Glutamatergic neuron (in vitro differentiated cells): ENCODE results near the gene GPR31. TPM values are rescaled to one million over a fixed set of nuclear protein-coding genes. Genes with fewer than 3 reads are reported as not detected.

Source experiments
- DNase-seq: peaks from one replicate; pipeline ENCODE4 v3.0.0; 2022
- H3K27ac Mint-ChIP-seq: one replicate; pipeline ENCODE4 v1.8.0; 2020; ENCODE audit warnings: mild to moderate bottlenecking, mixed read lengths, inconsistent platforms; ENCODE audit not compliant: unreplicated experiment
- H3K27me3 Mint-ChIP-seq: one replicate; pipeline ENCODE4 v1.8.0; 2020; ENCODE audit warnings: mild to moderate bottlenecking, moderate library complexity, mixed read lengths, inconsistent platforms; ENCODE audit not compliant: unreplicated experiment
- H3K36me3 Mint-ChIP-seq: one replicate; pipeline ENCODE4 v1.8.0; 2020; ENCODE audit warnings: mild to moderate bottlenecking, mixed read lengths, inconsistent platforms; ENCODE audit not compliant: unreplicated experiment
- H3K4me1 Mint-ChIP-seq: one replicate; pipeline ENCODE4 v1.8.0; 2020; ENCODE audit warnings: mild to moderate bottlenecking, low read depth, mixed read lengths, inconsistent platforms; ENCODE audit not compliant: unreplicated experiment
- H3K4me3 Mint-ChIP-seq: one replicate; pipeline ENCODE4 v1.8.0; 2020; ENCODE audit warnings: mild to moderate bottlenecking, mixed read lengths, inconsistent platforms; ENCODE audit not compliant: unreplicated experiment
- H3K9me3 Mint-ChIP-seq: one replicate; pipeline ENCODE4 v1.8.0; 2020; ENCODE audit warnings: mild to moderate bottlenecking, moderate library complexity, mixed read lengths, inconsistent platforms; ENCODE audit not compliant: unreplicated experiment
- CTCF ChIP-seq: fragments of 200-600 bp; sonication (generic); IDR thresholded peaks from one replicate; pipeline ENCODE4 v1.5.0; 2021; ENCODE audit not compliant: partially characterized antibody, unreplicated experiment
- total RNA-seq: library from RNA; stranded (reverse); fragmentation: NEBNext Ultra II Directional; extraction: Animal tissue kit (Norgen Biotek cat#: 25700); gene quantifications from one replicate; pipeline ENCODE4 v1.2.1, GENCODE V29; 2021; ENCODE audit not compliant: unreplicated experiment

GPR31 gene
- total RNA-seq, 1 donor from 2014 or later, result not detected

- DNase-seq, result no peak
- no peak overlapping the region for H3K27ac Mint-ChIP-seq
These were observed 51.4 kb downstream of the GPR31 start for GRCh38 chr6:167106406-167106805.

More at GRCh38 chr6:167106406-167106805, 51.4 kb downstream of the GPR31 start:
- Mint-ChIP-seq H3K36me3 (no peaks in the 10 kb centered on the region), H3K9me3 (no peaks in the 10 kb centered on the region), H3K4me3 (no peak overlapping the region), H3K4me1 (no peaks in the 10 kb centered on the region), H3K27me3 (peaks cover 5% of the 10 kb centered on the region)
- TF ChIP-seq CTCF, result no peak

Other genes starting within 250 kb of the GPR31 start
- 2.2 TPM for gene RNASET2, start 201.4 kb downstream of the GPR31 start, total RNA-seq
- 12.1 TPM for gene CEP43, start 158.6 kb downstream of the GPR31 start, total RNA-seq
- gene CCR6, start 34.9 kb downstream of the GPR31 start, total RNA-seq, result not detected
- not detected for gene UNC93A, start 133.3 kb upstream of the GPR31 start, total RNA-seq
- gene TTLL2, start 167.1 kb upstream of the GPR31 start, total RNA-seq, result not detected